PFSK-1 (cell line): ENCODE measurements around the gene KCNJ13.

ENCODE experiments used
- FOXP2 ChIP-seq: optimal IDR thresholded peaks from 2 replicates; pipeline ENCODE3; 2011; ENCODE audit warnings: borderline replicate concordance, control low read depth, inconsistent platforms; ENCODE audit not compliant: insufficient read depth; ENCODE audit errors: extremely low read length, extremely low read depth
- POLR2AphosphoS5 ChIP-seq: IDR thresholded peaks from 2 replicates; pipeline ENCODE4 v1.6.1; 2012; ENCODE audit warnings: low read depth, mild to moderate bottlenecking, control low read depth, low read length, moderate library complexity
- TAF1 ChIP-seq: IDR thresholded peaks from 2 replicates; pipeline ENCODE4 v1.6.1; 2012; ENCODE audit warnings: low read length, control low read depth, borderline replicate concordance; ENCODE audit not compliant: insufficient read depth
- TF ChIP-seq, protein P1 (sequence below), 2 experiments: IDR thresholded peaks; 2 replicates each; pipeline versions ENCODE4 v1.6.1 to v1.8.0; 2011 to 2012; ENCODE audit warnings: low read depth in 2 of 2, low read length in 2 of 2, control low read depth in 1 of 2, inconsistent platforms in 1 of 2, mild to moderate bottlenecking in 1 of 2, moderate library complexity in 1 of 2; ENCODE audit not compliant: insufficient read depth in 1 of 2

DNA sequence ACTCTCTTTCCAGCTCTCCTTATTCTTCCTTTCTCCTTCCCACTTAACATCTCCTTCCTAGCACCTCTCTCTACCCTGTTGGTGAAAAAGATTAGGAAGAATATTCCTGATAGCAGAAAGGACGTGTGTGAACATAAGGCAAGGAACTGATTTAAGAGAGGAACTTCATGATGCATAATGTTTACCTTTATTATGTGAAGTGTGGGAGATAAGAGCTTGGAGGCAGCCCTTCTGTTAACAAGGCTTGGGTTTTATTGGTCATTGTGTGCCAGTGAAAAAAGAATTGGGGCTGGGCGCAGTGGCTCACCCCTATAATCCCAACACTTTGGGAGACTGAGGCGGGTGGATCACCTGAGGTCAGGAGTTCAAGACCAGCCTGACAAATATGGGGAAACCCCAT, 34.4 kb downstream of the KCNJ13 start:
- TF ChIP-seq, protein P1, sequence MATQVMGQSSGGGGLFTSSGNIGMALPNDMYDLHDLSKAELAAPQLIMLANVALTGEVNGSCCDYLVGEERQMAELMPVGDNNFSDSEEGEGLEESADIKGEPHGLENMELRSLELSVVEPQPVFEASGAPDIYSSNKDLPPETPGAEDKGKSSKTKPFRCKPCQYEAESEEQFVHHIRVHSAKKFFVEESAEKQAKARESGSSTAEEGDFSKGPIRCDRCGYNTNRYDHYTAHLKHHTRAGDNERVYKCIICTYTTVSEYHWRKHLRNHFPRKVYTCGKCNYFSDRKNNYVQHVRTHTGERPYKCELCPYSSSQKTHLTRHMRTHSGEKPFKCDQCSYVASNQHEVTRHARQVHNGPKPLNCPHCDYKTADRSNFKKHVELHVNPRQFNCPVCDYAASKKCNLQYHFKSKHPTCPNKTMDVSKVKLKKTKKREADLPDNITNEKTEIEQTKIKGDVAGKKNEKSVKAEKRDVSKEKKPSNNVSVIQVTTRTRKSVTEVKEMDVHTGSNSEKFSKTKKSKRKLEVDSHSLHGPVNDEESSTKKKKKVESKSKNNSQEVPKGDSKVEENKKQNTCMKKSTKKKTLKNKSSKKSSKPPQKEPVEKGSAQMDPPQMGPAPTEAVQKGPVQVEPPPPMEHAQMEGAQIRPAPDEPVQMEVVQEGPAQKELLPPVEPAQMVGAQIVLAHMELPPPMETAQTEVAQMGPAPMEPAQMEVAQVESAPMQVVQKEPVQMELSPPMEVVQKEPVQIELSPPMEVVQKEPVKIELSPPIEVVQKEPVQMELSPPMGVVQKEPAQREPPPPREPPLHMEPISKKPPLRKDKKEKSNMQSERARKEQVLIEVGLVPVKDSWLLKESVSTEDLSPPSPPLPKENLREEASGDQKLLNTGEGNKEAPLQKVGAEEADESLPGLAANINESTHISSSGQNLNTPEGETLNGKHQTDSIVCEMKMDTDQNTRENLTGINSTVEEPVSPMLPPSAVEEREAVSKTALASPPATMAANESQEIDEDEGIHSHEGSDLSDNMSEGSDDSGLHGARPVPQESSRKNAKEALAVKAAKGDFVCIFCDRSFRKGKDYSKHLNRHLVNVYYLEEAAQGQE (IDR thresholded peaks at IDR 0.05; ENCODE audit: insufficient read depth in 1 of 2, low read depth in 2 of 2, low read length in 2 of 2), result no peak
- TF ChIP-seq POLR2AphosphoS5 (no peak), TAF1 (no peak), FOXP2 (no peak)
